Stomach (tissue), 19 donors: ENCODE results near the gene DNAH6. TPM values are rescaled to one million over a fixed set of nuclear protein-coding genes. Genes with fewer than 3 reads are reported as not detected.
"Not testable (repeated sequence)": the region's sequence is repeated elsewhere in the genome, so short reads cannot be mapped to it uniquely, and the experiment has no call there.

Source experiments
- DNase-seq, 2 donors: peaks; one replicate each; pipeline versions ENCODE4 v3.0.0 to v3.0.0-alpha.2; 2013 to 2019
- H3K27ac ChIP-seq, 5 donors: fragments of 200-600 bp in 4 of 5; sonication (generic) in 4 of 5; one replicate each; pipeline ENCODE4 v1.5.1; 2013 to 2019; ENCODE audit warnings: mild to moderate bottlenecking in 1 of 5, moderate library complexity in 1 of 5
- H3K27me3 ChIP-seq, 3 donors: fragments of 200-600 bp; sonication (generic); one replicate each; pipeline ENCODE4 v1.5.1; 2017 to 2019; ENCODE audit warnings: mixed run types in 1 of 3
- H3K36me3 ChIP-seq, 4 donors: fragments of 200-600 bp; sonication (generic); 1 replicate in 3 of 4; 2 replicates in 1 of 4; pipeline ENCODE4 v1.5.1; 2016 to 2019
- H3K4me1 ChIP-seq, 4 donors: fragments of 200-600 bp; sonication (generic); one replicate each; pipeline ENCODE4 v1.5.1; 2016 to 2019
- H3K4me3 ChIP-seq, 4 donors: fragments of 200-600 bp; sonication (generic) in 3 of 4; one replicate each; pipeline ENCODE4 v1.5.1; 2016 to 2019; ENCODE audit warnings: mild to moderate bottlenecking in 1 of 4
- H3K9me3 ChIP-seq, 4 donors: fragments of 200-600 bp; sonication (generic); one replicate each; pipeline ENCODE4 v1.5.1; 2016 to 2019
- CTCF ChIP-seq, 7 experiments: fragments of 450-650 bp in 4 of 7; fragments of 200-600 bp in 3 of 7; sonication (generic) in 3 of 7; IDR thresholded peaks; one replicate each; pipeline ENCODE4 v1.5.1; 2016 to 2019; ENCODE audit warnings: antibody characterized with exemption in 7 of 7, control low read depth in 2 of 7, mild to moderate bottlenecking in 1 of 7
- EP300 ChIP-seq: sonication (generic); formaldehyde crosslinking; IDR thresholded peaks from one replicate; pipeline ENCODE4 v1.6.1; 2017; ENCODE audit warnings: antibody characterized with exemption
- POLR2A ChIP-seq, 4 donors: fragments of 450-650 bp; IDR thresholded peaks; one replicate each; pipeline ENCODE4 v1.6.1; 2016; ENCODE audit warnings: antibody characterized with exemption in 4 of 4, control low read depth in 2 of 4, mild to moderate bottlenecking in 1 of 4, moderate library complexity in 1 of 4
- POLR2AphosphoS5 ChIP-seq, 3 donors: sonication (generic); formaldehyde crosslinking; IDR thresholded peaks; one replicate each; pipeline ENCODE4 v1.6.1; 2016; ENCODE audit warnings: antibody characterized with exemption in 3 of 3
- WGBS, 5 donors: extraction: QIAGEN DNeasy Blood & Tissue Kit in 3 of 5; methylation state at CpG; one replicate each; pipeline versions ENCODE4 v1.1.5 to v1.1.7; 2013 to 2018; 5-methylcytosine and 5-hydroxymethylcytosine counted together
- intact Hi-C: fragments of 100-400 bp; cut with DNase I; formaldehyde crosslinking; loops from one replicate; pipeline ENCODE4 v1.15.1; 2023; ENCODE audit warnings: low total_unique reads
- long read RNA-seq, 10 donors: transcript quantifications; one replicate each; lab custom pipeline, GENCODE V29; 2026
- polyA plus RNA-seq, 3 donors: library from polyadenylated mRNA; stranded (reverse); fragments of 200-250 nt; gene quantifications; one replicate each; pipeline ENCODE4 v1.2.3, GENCODE V29; 2013
- total RNA-seq, 5 donors: library from RNA; depleted of rRNA; stranded (reverse); fragments of >200 nt; gene quantifications; one replicate each; pipeline versions ENCODE4 v1.1.0 to v1.2.3, GENCODE V29; 2014 to 2016
- donor health status: healthy with polysubstance abuse.
- donor health status: Bipolar disorder and iron deficiency.
- donor health status: healthy.

DNAH6 gene, protein sequence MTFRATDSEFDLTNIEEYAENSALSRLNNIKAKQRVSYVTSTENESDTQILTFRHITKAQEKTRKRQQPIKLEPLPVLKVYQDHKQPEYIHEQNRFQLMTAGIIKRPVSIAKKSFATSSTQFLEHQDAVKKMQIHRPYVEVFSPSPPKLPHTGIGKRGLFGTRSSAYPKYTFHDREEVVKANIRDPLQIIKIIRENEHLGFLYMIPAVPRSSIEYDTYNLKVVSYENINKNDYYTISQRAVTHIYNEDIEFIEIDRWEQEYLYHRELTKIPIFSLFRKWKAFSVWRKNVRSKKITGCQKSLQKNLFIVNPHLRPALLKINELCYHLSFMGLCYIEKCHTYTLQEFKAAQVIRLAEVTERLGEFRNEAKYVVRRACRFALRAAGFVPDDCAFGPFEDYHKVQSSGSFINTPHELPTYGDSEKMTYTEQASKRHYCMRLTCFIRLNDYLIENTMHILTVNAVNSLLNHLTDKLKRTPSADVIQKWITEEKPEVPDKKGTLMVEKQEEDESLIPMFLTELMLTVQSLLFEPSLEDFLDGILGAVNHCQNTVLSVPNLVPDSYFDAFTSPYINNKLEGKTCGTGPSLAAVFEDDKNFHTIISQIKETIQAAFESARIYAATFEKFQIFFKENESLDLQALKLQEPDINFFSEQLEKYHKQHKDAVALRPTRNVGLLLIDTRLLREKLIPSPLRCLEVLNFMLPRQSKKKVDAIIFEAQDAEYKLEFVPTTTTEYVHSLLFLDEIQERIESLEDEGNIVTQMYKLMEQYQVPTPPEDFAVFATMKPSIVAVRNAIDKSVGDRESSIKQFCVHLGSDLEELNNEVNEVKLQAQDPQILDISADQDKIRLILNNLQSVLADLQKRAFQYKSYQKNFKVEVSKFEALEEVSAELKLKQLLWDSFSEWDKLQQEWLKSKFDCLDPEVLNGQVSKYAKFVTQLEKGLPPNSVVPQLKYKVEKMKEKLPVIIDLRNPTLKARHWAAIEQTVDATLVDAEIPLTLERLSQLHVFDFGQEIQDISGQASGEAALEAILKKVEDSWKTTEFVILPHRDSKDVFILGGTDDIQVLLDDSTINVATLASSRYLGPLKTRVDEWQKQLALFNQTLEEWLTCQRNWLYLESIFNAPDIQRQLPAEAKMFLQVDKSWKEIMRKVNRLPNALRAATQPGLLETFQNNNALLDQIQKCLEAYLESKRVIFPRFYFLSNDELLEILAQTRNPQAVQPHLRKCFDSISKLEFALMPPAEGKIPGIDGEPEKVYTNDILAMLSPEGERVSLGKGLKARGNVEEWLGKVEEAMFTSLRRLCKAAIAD (N-terminal part only)
- total RNA-seq (1 to 10 TPM in 3 of 5 donors, under 1 TPM in 2; 0.29 to 4.5 (median 1.3) TPM), polyA plus RNA-seq (under 1 TPM; 0.15 to 0.20 (median 0.19) TPM)
- long read RNA-seq, donor 1: 0 reads
- long read RNA-seq, donor 2: 0 reads
- long read RNA-seq, donor 3: 0 reads
- long read RNA-seq, donor 4: 0 reads
- long read RNA-seq, donor 5: 0 reads
- long read RNA-seq, donor 6: 0 reads
- long read RNA-seq, donor 7: 0 reads
- long read RNA-seq, donor 8: 0 reads
- long read RNA-seq, donor 9: 0 reads
- long read RNA-seq, donor 10: 0 reads

GRCh38 chr2:84516234-84516986, at the start of gene DNAH6:
TSS of gene DNAH6 (plus strand) at chr2:84516498. CDS start at chr2:84517827, 1,329 bp downstream.
- Histone ChIP-seq H3K27ac (peak within 1 kb of the TSS; percentile 35 to 62 (median 55)), H3K4me1 (peaks cover 0 to 17% (median 12%) of the 10 kb centered on the region in 4 donors), H3K9me3 (peaks cover 0 to 4% (median 1%) of the 10 kb centered on the region in 4 donors), H3K27me3 (no peaks in the 10 kb centered on the region), H3K4me3 (peak within 1 kb of the TSS; percentile 46 to 69 (median 54)), H3K36me3 (no peaks in the 10 kb centered on the region)
- WGBS, 5 donors: 5 to 12% (median 7%) methylated on average over 17 to 31 of the region's 31 CpGs
- TF ChIP-seq POLR2AphosphoS5 (IDR thresholded peaks at IDR 0.05): peak in 2 of 3 donors; percentile 18 to 55
- TF ChIP-seq CTCF (IDR thresholded peaks at IDR 0.05): no peak
- TF ChIP-seq POLR2A (IDR thresholded peaks at IDR 0.05): no peak
- intact Hi-C loops: no loop called here
- peak; percentile 93 to 99 for DNase-seq

DNA sequence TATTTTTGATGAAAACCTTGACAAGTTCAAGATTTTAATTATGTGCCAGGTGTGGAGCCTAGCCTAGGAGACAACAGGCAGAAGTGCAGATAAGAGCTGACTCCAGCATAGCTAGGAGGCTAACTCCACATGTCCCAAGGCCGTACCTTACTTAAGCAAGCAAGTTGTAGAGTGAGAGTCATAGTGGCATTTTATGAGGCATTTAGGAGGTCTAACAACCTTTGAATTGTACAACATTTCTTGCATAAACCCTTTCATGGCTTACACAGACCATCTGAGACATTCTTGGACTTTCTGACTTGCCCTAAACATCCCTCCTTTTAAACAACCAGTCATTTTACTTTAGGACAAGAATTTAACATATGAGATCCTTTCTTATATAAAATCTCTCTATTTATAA, 48.9 kb upstream of the DNAH6 start:
- intact Hi-C loops: no loop called here
- TF ChIP-seq POLR2A (IDR thresholded peaks at IDR 0.05) (no peak), CTCF (IDR thresholded peaks at IDR 0.05) (no peak), POLR2AphosphoS5 (IDR thresholded peaks at IDR 0.05) (no peak), EP300 (no peak)
- no peaks in the 10 kb centered on the region for H3K36me3 ChIP-seq
- no peak overlapping the region for H3K4me3 ChIP-seq
- H3K4me1 ChIP-seq: peaks cover 0 to 3% (median 2%) of the 10 kb centered on the region in 4 donors
- no peak overlapping the region for H3K27ac ChIP-seq
- 89 to 100% (median 95%) methylated on average over 1 of the region's 1 CpG for WGBS, 5 donors
- no peak for DNase-seq
- no peaks in the 10 kb centered on the region for H3K27me3 ChIP-seq
- H3K9me3 ChIP-seq: peaks cover 0 to 13% (median 0%) of the 10 kb centered on the region in 4 donors

DNA sequence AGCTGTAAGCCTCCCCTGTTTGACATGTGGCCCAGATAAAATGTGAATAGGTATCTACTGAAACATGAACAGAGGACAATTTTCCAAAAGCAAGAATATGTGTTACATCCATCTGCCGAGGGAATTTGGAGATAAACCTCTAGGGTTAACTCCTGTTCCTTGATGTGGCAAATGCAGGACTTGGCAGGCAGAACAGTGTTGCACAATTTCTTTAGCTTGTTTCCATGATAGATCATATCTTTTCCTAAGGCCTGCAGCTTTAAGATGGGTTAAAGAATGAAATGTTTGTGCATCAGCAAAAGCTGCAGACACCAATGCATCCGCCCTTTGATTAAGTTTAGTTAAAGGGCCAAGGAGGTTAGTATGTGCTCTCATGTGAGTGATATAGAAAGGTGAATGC, 43.9 kb upstream of the DNAH6 start:
- H3K4me3 ChIP-seq, H3K27ac ChIP-seq, H3K36me3 ChIP-seq, intact Hi-C loops, H3K27me3 ChIP-seq: not testable (repeated sequence)
- peak in 1 of 2 donors; percentile 56 for DNase-seq
- peaks cover 0 to 25% (median 14%) of the 10 kb centered on the region in 4 donors for H3K4me1 ChIP-seq
- whole genome bisulfite sequencing, 5 donors: 20 to 39% (median 30%) methylated on average over 2 of the region's 2 CpGs
- peaks cover 7 to 30% (median 8%) of the 10 kb centered on the region in 4 donors for H3K9me3 ChIP-seq
